SK-N-MC (cell line): ENCODE measurements around the gene RIF1.

ENCODE experiments used
- DNase-seq: peaks from one replicate; pipeline ENCODE4 v3.0.0-alpha.2; 2011; ENCODE audit warnings: low read depth, low spot score
- H3K27ac ChIP-seq: fragments of 200-600 bp; sonication (generic); 2 replicates; pipeline ENCODE4 v1.5.1; 2016; ENCODE audit warnings: mixed run types
- H3K36me3 ChIP-seq: fragments of 200-600 bp; sonication (generic); 2 replicates; pipeline ENCODE4 v1.6.1; 2017; ENCODE audit warnings: antibody characterized with exemption, low read length, mixed read lengths; ENCODE audit not compliant: insufficient read depth
- H3K4me3 ChIP-seq: fragments of 200-600 bp; sonication (generic); 2 replicates; pipeline ENCODE4 v1.5.1; 2016
- H3K9ac ChIP-seq: fragments of 200-600 bp; sonication (generic); 2 replicates; pipeline ENCODE4 v1.8.0; 2017; ENCODE audit warnings: mixed run types, mixed read lengths; ENCODE audit not compliant: insufficient read length
- H3K9me3 ChIP-seq: fragments of 200-600 bp; sonication (generic); 2 replicates; pipeline ENCODE4 v1.6.1; 2017; ENCODE audit warnings: low read depth, mild to moderate bottlenecking, antibody characterized with exemption, low read length, moderate library complexity, mixed read lengths
- EZH2 ChIP-seq: fragments of 200-600 bp; sonication (generic); IDR thresholded peaks from one replicate; pipeline ENCODE4 v1.6.1; 2017; ENCODE audit warnings: antibody characterized with exemption
- FOXP2 ChIP-seq: optimal IDR thresholded peaks from 2 replicates; pipeline ENCODE3; 2011; ENCODE audit warnings: mild to moderate bottlenecking, moderate library complexity; ENCODE audit not compliant: insufficient read depth; ENCODE audit errors: extremely low read length, control extremely low read depth
- POLR2AphosphoS5 ChIP-seq: IDR thresholded peaks from 2 replicates; pipeline ENCODE4 v1.6.1; 2012; ENCODE audit warnings: mild to moderate bottlenecking, low read depth, low read length, borderline replicate concordance

RIF1 gene

DNA sequence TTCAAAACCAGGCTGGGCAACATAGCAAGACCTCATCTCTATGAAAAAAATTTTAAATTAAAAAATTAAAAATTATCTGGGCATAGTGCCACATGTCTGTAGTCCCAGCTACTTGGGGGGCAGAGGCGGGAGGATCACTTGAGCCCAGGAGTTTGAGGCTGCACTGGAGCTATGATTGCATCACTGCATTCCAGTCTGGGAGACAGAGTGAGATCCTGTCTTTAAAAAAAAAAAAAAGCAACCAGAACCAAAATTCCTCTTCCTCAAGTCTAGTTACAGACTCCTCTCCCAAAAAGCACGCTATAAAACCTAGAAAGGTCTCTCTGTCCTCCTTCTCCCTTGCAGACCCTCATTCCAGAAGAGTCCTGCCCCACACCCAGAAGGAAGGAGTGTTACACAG is 28.4 kb upstream of the RIF1 start:
- DNase-seq, result no peak
- Histone ChIP-seq H3K9ac (no peak overlapping the region), H3K27ac (peak overlapping the region; percentile 86), H3K4me3 (no peak overlapping the region), H3K36me3 (peaks cover 13% of the 10 kb centered on the region), H3K9me3 (no peaks in the 10 kb centered on the region)
- TF ChIP-seq FOXP2 (no peak), POLR2AphosphoS5 (no peak), EZH2 (no peak)

DNA sequence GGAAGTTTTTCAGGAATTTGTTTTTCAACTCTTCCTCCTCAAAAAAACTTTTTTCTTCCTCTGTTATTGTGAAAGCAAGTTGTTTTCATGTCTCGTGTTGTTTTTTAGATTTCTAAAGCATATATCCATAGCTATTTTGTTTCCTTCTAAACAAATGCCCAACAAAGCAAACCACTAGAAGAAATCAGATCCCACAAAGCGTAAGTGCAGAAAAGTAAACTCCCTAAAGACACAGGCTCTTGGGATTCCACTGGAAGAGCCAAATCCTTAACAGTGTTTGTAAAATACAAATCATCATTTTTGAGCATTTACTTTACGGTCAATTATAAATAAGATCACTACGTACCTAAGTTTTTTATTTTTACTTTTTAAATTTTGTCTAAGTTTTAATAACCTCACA is 21.7 kb upstream of the RIF1 start:
- TF ChIP-seq EZH2, result no peak
- TF ChIP-seq FOXP2, result no peak
- no peak for TF ChIP-seq POLR2AphosphoS5
- peak; percentile 45 for DNase-seq
- H3K36me3 ChIP-seq, result no peaks in the 10 kb centered on the region

DNA sequence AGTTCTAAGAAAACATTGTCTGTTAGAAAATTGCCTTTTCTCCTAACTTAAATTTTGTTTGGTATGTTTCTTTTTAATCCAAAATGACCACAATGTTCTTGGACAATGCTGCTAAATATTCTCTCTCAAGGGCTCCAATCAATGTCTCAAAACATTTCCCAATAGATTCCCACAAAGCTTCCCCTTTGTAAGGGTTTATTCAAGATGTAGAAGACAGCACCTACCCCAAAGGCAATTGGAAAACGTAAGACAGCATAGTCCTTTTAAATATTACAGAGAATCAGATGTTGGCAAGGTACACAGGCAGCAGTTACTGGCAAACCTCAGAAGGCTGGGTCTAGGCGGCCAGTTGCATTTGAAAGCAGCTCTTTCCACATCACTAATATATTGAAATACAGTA is 18.3 kb upstream of the RIF1 start:
- no peaks in the 10 kb centered on the region for H3K9me3 ChIP-seq
- H3K36me3 ChIP-seq, result no peaks in the 10 kb centered on the region
- no peak overlapping the region for H3K27ac ChIP-seq
- TF ChIP-seq EZH2 (no peak), FOXP2 (no peak), POLR2AphosphoS5 (no peak)
- no peak overlapping the region for H3K4me3 ChIP-seq
- H3K9ac ChIP-seq, result no peak overlapping the region
- no peak for DNase-seq

More for the DNA sequence above, 21.7 kb upstream of the RIF1 start:
- H3K27ac ChIP-seq, result peak overlapping the region; percentile 97
- peak overlapping the region; percentile 66 for H3K4me3 ChIP-seq
- H3K9me3 ChIP-seq, result no peaks in the 10 kb centered on the region
- peak overlapping the region; percentile 71 for H3K9ac ChIP-seq

DNA sequence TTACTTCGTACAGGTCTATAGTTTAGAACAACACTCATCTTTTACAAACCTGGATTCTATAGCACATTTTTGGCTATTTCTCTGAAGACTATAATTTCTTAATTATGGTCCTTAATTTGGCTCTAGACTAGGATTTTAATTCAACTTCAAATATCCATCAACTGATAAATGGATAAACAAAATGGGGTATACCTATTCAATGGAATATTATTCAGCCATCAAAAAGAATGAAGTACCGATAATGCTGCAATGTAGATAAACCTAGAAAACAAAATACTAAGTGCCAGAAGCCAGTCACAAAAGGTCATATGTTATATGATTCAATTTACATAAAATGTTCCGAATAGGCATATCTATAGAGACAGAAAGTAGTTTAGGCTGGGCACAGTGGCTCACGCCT is 15.2 kb upstream of the RIF1 start:
- no peaks in the 10 kb centered on the region for H3K9me3 ChIP-seq
- H3K9ac ChIP-seq, result no peak overlapping the region
- no peak overlapping the region for H3K27ac ChIP-seq
- H3K4me3 ChIP-seq, result no peak overlapping the region
- no peak for TF ChIP-seq FOXP2
- TF ChIP-seq EZH2, result no peak
- no peak for TF ChIP-seq POLR2AphosphoS5
- DNase-seq, result no peak
- H3K36me3 ChIP-seq, result no peaks in the 10 kb centered on the region

DNA sequence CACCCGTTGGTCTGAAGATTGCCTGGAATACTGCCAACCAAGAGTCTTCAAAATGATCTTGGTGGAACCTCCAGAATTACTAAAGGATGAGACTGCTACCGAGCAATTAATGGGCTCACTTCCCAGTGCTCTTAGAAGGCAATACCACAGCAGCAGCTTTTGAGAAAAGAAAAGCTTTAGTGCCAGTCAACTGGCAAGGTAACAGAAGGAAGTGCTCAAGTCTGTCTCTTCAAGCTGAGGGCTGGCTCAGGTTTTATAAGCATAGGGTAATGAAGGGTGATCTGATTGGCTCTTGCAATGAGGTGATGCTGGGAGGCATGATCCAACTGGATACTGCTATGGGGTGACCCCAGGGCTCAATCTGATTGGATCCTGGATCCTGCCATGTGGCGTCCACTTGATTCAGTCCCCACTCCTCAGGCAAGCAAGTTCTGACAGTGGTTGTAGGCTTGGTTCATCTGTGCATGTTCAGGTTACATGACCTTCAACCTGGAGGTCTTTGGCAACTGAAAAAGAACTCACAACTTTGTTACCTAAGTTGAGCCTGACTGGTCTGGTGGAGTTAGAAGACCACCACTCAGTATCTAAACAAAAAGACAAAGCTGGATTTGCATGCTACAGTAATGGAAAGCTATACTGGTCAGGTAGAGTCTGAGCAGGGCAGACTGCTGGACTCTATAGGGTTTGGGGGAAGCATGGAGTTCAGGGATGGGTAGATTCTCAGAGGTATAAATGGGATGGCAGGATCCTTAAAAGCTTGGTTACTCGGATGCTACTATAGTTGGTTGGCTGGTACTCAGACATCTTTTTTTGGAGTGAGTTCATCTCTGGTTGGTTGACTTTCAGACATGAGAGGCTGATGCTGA is 14.0 kb upstream of the RIF1 start:
- H3K9me3 ChIP-seq, result no peaks in the 10 kb centered on the region
- H3K36me3 ChIP-seq, result no peaks in the 10 kb centered on the region
- no peak overlapping the region for H3K4me3 ChIP-seq
- H3K9ac ChIP-seq, result no peak overlapping the region
- TF ChIP-seq POLR2AphosphoS5 (no peak), FOXP2 (no peak), EZH2 (no peak)
- no peak for DNase-seq
- no peak overlapping the region for H3K27ac ChIP-seq

DNA sequence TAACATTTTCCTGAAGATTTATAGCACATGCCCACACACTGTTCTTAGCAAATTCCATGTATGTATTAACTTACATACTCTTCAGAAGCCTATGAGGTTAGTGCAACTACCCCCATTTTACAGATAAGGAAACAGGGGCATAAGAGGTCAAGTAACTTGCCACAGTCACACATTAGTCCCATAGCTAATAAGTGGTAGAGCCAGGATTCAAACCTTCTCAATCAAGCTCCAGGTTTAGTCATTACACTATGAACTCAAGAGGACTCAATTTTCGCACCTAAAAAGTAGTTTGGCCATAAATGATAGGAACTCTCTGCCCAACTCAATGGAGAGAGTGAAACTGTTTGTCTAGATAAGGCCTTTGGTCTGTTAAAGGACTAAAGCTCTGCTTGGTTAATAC is 9.7 kb upstream of the RIF1 start:
- no peak for DNase-seq
- TF ChIP-seq EZH2 (no peak), POLR2AphosphoS5 (no peak), FOXP2 (no peak)
- Histone ChIP-seq H3K36me3 (no peaks in the 10 kb centered on the region), H3K27ac (no peak overlapping the region), H3K9ac (no peak overlapping the region), H3K9me3 (no peaks in the 10 kb centered on the region), H3K4me3 (no peak overlapping the region)

DNA sequence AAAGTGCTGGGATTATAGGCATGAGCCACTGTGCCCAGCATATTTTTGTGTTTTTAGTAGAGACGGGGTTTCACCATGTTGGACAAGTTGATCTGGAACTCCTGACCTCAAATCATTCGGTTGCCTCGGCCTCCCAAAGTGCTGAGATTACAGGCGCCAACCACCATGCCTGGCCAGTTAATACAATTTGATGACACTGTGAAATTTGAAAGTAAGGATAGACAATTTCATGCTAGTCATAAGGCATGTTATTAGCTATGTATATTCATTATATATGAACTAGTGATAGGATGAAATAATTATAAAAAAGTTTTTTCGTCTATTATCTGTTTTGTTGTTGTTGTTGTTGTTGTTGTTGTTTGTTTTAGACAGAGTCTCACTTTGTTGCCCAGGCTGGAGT is 8.6 kb upstream of the RIF1 start:
- Histone ChIP-seq H3K36me3 (no peaks in the 10 kb centered on the region), H3K4me3 (no peak overlapping the region), H3K27ac (no peak overlapping the region), H3K9me3 (no peaks in the 10 kb centered on the region), H3K9ac (no peak overlapping the region)
- TF ChIP-seq EZH2 (no peak), FOXP2 (no peak), POLR2AphosphoS5 (no peak)
- no peak for DNase-seq

DNA sequence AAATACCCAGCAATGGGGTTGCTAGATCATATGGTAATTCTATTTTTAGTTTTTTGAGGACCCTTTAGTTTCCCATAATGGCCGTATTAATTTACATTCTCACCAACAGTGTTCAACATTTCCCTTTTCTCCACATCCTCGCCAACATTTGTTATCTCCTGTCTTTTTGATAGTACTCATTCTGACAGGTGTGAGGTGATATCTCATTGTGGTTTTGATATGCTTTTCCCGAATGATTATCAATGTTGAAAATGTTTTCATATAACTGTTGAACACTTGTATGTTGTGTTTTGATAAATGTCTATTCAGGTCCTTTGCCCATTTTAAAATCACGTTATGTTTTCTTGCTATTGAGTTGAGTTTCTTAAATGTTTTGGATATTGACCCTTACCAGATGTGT is 5.8 kb upstream of the RIF1 start:
- no peak for DNase-seq
- no peaks in the 10 kb centered on the region for H3K9me3 ChIP-seq
- no peak overlapping the region for H3K4me3 ChIP-seq
- H3K27ac ChIP-seq, result no peak overlapping the region
- no peak overlapping the region for H3K9ac ChIP-seq
- TF ChIP-seq EZH2, result no peak
- no peak for TF ChIP-seq FOXP2
- no peak for TF ChIP-seq POLR2AphosphoS5
- no peaks in the 10 kb centered on the region for H3K36me3 ChIP-seq
